HepG2 (cell line): Measurements from ENCODE around the gene TCF20. TPM values are rescaled to one million over a fixed set of nuclear protein-coding genes. Genes with fewer than 3 reads are reported as not detected.

ENCODE experiments used
- CC2D1A ChIP-seq: sonication (generic); formaldehyde crosslinking; IDR thresholded peaks from 2 replicates; pipeline ENCODE4 v1.8.1; 2023; ENCODE audit warnings: mild to moderate bottlenecking, missing genetic modification reagents
- GMEB1 ChIP-seq: sonication (generic); formaldehyde crosslinking; IDR thresholded peaks from 2 replicates; pipeline ENCODE4 v1.5.1; 2020; ENCODE audit warnings: missing genetic modification reagents, mild to moderate bottlenecking, borderline replicate concordance
- GPBP1L1 ChIP-seq: sonication (generic); formaldehyde crosslinking; IDR thresholded peaks from 2 replicates; pipeline ENCODE4 v1.5.0; 2020; ENCODE audit warnings: mild to moderate bottlenecking, missing genetic modification reagents
- GPN1 ChIP-seq: sonication (generic); formaldehyde crosslinking; IDR thresholded peaks from 2 replicates; pipeline ENCODE4 v1.5.1; 2020; ENCODE audit warnings: missing genetic modification reagents, borderline replicate concordance
- KAT7 ChIP-seq: IDR thresholded peaks from 2 replicates; pipeline ENCODE4 v1.6.1; 2018; ENCODE audit warnings: borderline replicate concordance, missing compliant biosample characterization
- MEIS2 ChIP-seq: sonication (generic); formaldehyde crosslinking; IDR thresholded peaks from 2 replicates; pipeline ENCODE4 v1.9.0; 2021; ENCODE audit warnings: mild to moderate bottlenecking, missing genetic modification reagents
- MXD4 ChIP-seq: IDR thresholded peaks from 2 replicates; pipeline ENCODE4 v1.6.1; 2016; ENCODE audit warnings: mild to moderate bottlenecking, missing biosample characterization, missing genetic modification reagents
- NBN ChIP-seq: fragments of 450-650 bp; conservative IDR thresholded peaks from 2 replicates; pipeline ENCODE4 v1.6.1; 2017
- PHF21A ChIP-seq: sonication (generic); formaldehyde crosslinking; IDR thresholded peaks from 2 replicates; pipeline ENCODE4 v1.5.0; 2020; ENCODE audit warnings: mild to moderate bottlenecking, missing genetic modification reagents
- RBAK ChIP-seq: sonication (generic); formaldehyde crosslinking; IDR thresholded peaks from 2 replicates; pipeline ENCODE4 v1.5.1; 2020; ENCODE audit warnings: mild to moderate bottlenecking, missing genetic modification reagents
- SAP130 ChIP-seq: IDR thresholded peaks from 2 replicates; pipeline ENCODE4 v1.6.1; 2016; ENCODE audit warnings: low read depth
- SP1 ChIP-seq, 2 experiments: fragments of 450-650 bp in 1 of 2; sonication (generic) in 1 of 2; formaldehyde crosslinking in 1 of 2; IDR thresholded peaks; 2 replicates each; pipeline versions ENCODE4 v1.4.0 to v1.6.1; 2016 to 2020; ENCODE audit warnings: missing genetic modification reagents in 1 of 2
- ZNF362 ChIP-seq: sonication (generic); formaldehyde crosslinking; IDR thresholded peaks from 2 replicates; pipeline ENCODE4 v1.4.0; 2020; ENCODE audit warnings: missing genetic modification reagents, mild to moderate bottlenecking, borderline replicate concordance
- ZNF549 ChIP-seq: sonication (generic); formaldehyde crosslinking; IDR thresholded peaks from 2 replicates; pipeline ENCODE4 v1.5.0; 2020; ENCODE audit warnings: missing genetic modification reagents
- ZNF567 ChIP-seq: sonication (generic); formaldehyde crosslinking; IDR thresholded peaks from 2 replicates; pipeline ENCODE4 v1.8.1; 2023; ENCODE audit warnings: mild to moderate bottlenecking, missing genetic modification reagents, borderline replicate concordance
- ZNF629 ChIP-seq: sonication (generic); formaldehyde crosslinking; conservative IDR thresholded peaks from 2 replicates; pipeline ENCODE4 v1.5.0; 2020; ENCODE audit warnings: missing genetic modification reagents
- ZSCAN5A ChIP-seq: sonication (generic); formaldehyde crosslinking; IDR thresholded peaks from 2 replicates; pipeline ENCODE4 v1.8.0; 2022; ENCODE audit warnings: mild to moderate bottlenecking, missing genetic modification reagents, borderline replicate concordance
- polyA plus RNA-seq, 8 experiments: library from polyadenylated mRNA; depleted of rRNA in 3 of 8; stranded (reverse) in 7 of 8; unstranded in 1 of 8; fragments of >200 nt; fragmentation: Illumina TruSeq in 4 of 8; extraction: Trizol in 4 of 8; gene quantifications; 2 replicates each; pipeline versions ENCODE4 v1.2.1 to v1.2.3, GENCODE V29; 2011 to 2016; ENCODE audit warnings: low read depth in 4 of 8, missing spikeins in 1 of 8, mixed read lengths in 1 of 8; ENCODE audit not compliant: insufficient read depth in 1 of 8
- total RNA-seq, 5 experiments: library from RNA; depleted of rRNA; stranded (reverse); fragments of >200 nt; fragmentation: Illumina TruSeq; extraction: Trizol; gene quantifications; 2 replicates each; pipeline ENCODE4 v1.2.3, GENCODE V29; 2016; ENCODE audit warnings: low read depth in 1 of 5
- TF ChIP-seq, protein P1 (sequence below): sonication (generic); formaldehyde crosslinking; IDR thresholded peaks from 2 replicates; pipeline ENCODE4 v1.4.0; 2020; ENCODE audit warnings: mild to moderate bottlenecking, low read depth, missing genetic modification reagents
- TF ChIP-seq, protein P2 (sequence below): sonication (generic); formaldehyde crosslinking; IDR thresholded peaks from 2 replicates; pipeline ENCODE4 v1.8.0; 2022; ENCODE audit warnings: missing genetic modification reagents, mild to moderate bottlenecking, inconsistent platforms, borderline replicate concordance
- TF ChIP-seq, protein P3 (sequence below): sonication (generic); formaldehyde crosslinking; IDR thresholded peaks from 2 replicates; pipeline ENCODE4 v1.4.0; 2020; ENCODE audit warnings: low read depth, mild to moderate bottlenecking, missing genetic modification reagents

The TCF20 gene
- total and polyA plus RNA-seq, 2 of the 13 experiments (the other 11 are each of a cell fraction or from before 2014, with no cell fraction given): 12.8 to 23.7 TPM

DNA sequence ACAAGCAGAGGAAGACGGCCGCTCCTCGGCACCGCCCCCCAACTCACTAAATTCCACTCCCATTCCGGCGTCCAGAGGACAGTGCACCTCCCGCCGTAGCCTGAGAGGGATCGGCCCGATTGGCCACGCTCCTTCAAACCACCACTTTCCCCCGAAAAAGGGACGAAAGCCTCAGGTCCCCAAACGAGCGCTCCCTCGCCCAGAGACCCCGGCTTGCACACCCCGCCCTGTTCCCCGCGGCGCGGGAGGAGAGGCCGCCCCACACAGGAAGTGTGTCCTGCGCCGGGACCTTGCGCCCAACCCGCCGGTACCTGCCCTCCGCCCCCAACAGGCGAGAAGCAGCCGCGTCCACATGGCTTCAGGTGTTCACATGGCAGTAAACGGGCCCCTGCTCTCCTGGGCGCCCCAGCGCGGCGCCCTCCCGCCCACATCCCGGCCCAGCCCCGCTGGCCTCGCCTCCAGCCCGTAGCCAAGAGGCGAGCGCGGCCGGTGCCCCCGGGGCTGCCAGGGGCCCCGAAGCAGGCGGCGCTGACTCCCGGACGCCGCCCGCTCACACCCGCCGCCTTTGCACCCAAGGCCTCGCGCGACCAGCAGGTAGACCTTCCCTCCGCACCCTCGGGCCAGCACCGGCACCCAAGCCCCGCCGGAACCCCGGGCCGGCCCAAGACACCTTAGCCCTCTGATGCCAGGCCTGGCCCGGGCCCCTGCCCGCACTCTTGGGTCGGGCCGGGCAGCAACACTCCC, 849 bp downstream of the TCF20 start (continued):
- TF ChIP-seq GPBP1L1 (no peak), ZSCAN5A (no peak; the same call in 1 of the 2 replicates), RBAK (CRISPR knock-in tag) (no peak), ZNF549 (CRISPR knock-in tag) (no peak), MEIS2 (CRISPR knock-in tag) (peak; percentile 44; the same call in 1 of the 2 replicates), ZNF362 (CRISPR knock-in tag) (no peak), ZNF629 (no peak), GMEB1 (CRISPR knock-in tag) (no peak; the same call in 1 of the 2 replicates), ZNF567 (CRISPR knock-in tag) (no peak; the same call in 1 of the 2 replicates), KAT7 (CRISPR knock-in tag) (no peak), MXD4 (CRISPR knock-in tag) (peak; percentile 95), SP1 (IDR thresholded peaks at IDR 0.05) (no peak), SP1 (CRISPR knock-in tag; IDR thresholded peaks at IDR 0.05) (no peak), NBN (no peak), SAP130 (CRISPR knock-in tag) (peak; percentile 98), GPN1 (CRISPR knock-in tag) (no peak), PHF21A (peak; percentile 85), CC2D1A (CRISPR knock-in tag) (0 out of 2 replicates have a peak, but pooled peaks have one; percentile 22)
- TF ChIP-seq, protein P1, sequence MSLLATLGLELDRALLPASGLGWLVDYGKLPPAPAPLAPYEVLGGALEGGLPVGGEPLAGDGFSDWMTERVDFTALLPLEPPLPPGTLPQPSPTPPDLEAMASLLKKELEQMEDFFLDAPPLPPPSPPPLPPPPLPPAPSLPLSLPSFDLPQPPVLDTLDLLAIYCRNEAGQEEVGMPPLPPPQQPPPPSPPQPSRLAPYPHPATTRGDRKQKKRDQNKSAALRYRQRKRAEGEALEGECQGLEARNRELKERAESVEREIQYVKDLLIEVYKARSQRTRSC: no peak
- TF ChIP-seq, protein P2, sequence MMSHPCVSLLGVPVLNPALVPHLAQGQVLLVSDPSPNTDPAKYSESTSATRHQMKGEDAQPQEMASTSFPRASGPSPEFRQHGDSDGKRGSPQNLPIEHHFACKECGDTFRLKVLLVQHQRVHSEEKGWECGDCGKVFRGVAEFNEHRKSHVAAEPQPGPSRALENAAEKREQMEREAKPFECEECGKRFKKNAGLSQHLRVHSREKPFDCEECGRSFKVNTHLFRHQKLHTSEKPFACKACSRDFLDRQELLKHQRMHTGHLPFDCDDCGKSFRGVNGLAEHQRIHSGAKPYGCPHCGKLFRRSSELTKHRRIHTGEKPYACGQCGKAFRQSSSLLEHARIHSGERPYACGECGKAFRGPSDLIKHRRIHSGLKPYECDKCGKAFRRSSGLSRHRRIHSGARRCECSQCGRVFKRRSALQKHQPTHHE (CRISPR knock-in tag): no peak
- TF ChIP-seq, protein P3, sequence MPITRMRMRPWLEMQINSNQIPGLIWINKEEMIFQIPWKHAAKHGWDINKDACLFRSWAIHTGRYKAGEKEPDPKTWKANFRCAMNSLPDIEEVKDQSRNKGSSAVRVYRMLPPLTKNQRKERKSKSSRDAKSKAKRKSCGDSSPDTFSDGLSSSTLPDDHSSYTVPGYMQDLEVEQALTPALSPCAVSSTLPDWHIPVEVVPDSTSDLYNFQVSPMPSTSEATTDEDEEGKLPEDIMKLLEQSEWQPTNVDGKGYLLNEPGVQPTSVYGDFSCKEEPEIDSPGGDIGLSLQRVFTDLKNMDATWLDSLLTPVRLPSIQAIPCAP (CRISPR knock-in tag): no peak
